Measurements from ENCODE around the gene CLDND1.

DNA sequence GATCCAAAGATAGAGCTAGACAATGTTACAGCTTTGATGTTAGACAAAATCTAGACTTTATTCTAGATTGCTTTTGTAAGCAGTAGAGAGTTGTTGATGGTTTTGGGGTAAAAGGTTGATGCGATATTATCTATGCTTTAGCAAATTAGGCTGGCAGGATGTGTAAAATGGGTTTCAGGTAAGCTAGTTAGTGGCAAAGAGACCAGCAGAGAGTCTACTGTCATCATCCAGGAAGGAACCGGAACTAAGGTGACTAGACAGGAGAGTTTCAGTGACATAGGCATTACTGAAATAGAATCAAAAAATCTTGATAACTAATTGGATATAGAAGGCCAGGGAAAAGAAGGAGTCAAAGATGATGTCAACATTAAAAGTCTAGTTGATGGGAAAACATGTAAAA, 14.1 kb downstream of the CLDND1 start:
- TF ChIP-seq, protein P1, sequence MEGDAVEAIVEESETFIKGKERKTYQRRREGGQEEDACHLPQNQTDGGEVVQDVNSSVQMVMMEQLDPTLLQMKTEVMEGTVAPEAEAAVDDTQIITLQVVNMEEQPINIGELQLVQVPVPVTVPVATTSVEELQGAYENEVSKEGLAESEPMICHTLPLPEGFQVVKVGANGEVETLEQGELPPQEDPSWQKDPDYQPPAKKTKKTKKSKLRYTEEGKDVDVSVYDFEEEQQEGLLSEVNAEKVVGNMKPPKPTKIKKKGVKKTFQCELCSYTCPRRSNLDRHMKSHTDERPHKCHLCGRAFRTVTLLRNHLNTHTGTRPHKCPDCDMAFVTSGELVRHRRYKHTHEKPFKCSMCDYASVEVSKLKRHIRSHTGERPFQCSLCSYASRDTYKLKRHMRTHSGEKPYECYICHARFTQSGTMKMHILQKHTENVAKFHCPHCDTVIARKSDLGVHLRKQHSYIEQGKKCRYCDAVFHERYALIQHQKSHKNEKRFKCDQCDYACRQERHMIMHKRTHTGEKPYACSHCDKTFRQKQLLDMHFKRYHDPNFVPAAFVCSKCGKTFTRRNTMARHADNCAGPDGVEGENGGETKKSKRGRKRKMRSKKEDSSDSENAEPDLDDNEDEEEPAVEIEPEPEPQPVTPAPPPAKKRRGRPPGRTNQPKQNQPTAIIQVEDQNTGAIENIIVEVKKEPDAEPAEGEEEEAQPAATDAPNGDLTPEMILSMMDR (IDR thresholded peaks at IDR 0.05) = no peak
- TF ChIP-seq POLR2A (IDR thresholded peaks at IDR 0.05) = no peak
